Right atrium auricular region (tissue), 2 donors: ENCODE measurements around the gene GPR176. TPM values are rescaled to one million over a fixed set of nuclear protein-coding genes. Genes with fewer than 3 reads are reported as not detected.

Source experiments
- DNase-seq: peaks from one replicate; pipeline ENCODE4 v3.0.0-alpha.2; 2019; ENCODE audit warnings: low spot score
- H3K27ac ChIP-seq, 2 donors: fragments of 200-600 bp; sonication (generic); 1 replicate in 1 of 2; 2 replicates in 1 of 2; pipeline ENCODE4 v1.5.1; 2016 to 2019
- H3K27me3 ChIP-seq, 2 donors: fragments of 200-600 bp; sonication (generic); one replicate each; pipeline versions ENCODE4 v1.5.1 to v1.6.0; 2017 to 2019
- H3K36me3 ChIP-seq: fragments of 200-600 bp; sonication (generic); one replicate; pipeline ENCODE4 v1.5.1; 2016
- H3K4me1 ChIP-seq, 2 donors: fragments of 200-600 bp; sonication (generic); one replicate each; pipeline versions ENCODE4 v1.5.1 to v1.6.0; 2017 to 2019
- H3K4me3 ChIP-seq, 2 donors: fragments of 200-600 bp; sonication (generic); 1 replicate in 1 of 2; 2 replicates in 1 of 2; pipeline ENCODE4 v1.5.1; 2017 to 2019; ENCODE audit warnings: mild to moderate bottlenecking in 1 of 2, moderate library complexity in 1 of 2
- H3K9me3 ChIP-seq, 2 donors: fragments of 200-600 bp; sonication (generic); one replicate each; pipeline ENCODE4 v1.5.1; 2019
- CTCF ChIP-seq, 2 donors: fragments of 200-600 bp; sonication (generic); IDR thresholded peaks; one replicate each; pipeline ENCODE4 v1.5.1; 2019; ENCODE audit warnings: antibody characterized with exemption in 2 of 2
- total RNA-seq, 2 donors: library from RNA; depleted of rRNA; stranded (reverse); fragments of >200 nt; gene quantifications; one replicate each; pipeline ENCODE4 v1.1.0, GENCODE V29; 2016

The GPR176 gene
- total RNA-seq, 2 donors from 2014 or later, result 4.3 to 6.7 TPM

GRCh38 chr15:39850436-39850835, 69.6 kb downstream of the GPR176 start:
- no peaks in the 10 kb centered on the region for H3K9me3 ChIP-seq
- TF ChIP-seq CTCF (IDR thresholded peaks at IDR 0.05), result no peak
- H3K27ac ChIP-seq, result no peak overlapping the region
- H3K27me3 ChIP-seq, result no peaks in the 10 kb centered on the region
- no peaks in the 10 kb centered on the region for H3K36me3 ChIP-seq
- H3K4me3 ChIP-seq, result no peak overlapping the region
- H3K4me1 ChIP-seq, result peaks cover 0 to 10% of the 10 kb centered on the region in 2 donors
- DNase-seq, result no peak

GRCh38 chr15:39846108-39846507, 74.0 kb downstream of the GPR176 start:
- no peaks in the 10 kb centered on the region for H3K27me3 ChIP-seq
- H3K4me3 ChIP-seq, result no peak overlapping the region
- no peak for DNase-seq
- no peak overlapping the region for H3K27ac ChIP-seq
- H3K9me3 ChIP-seq, result no peaks in the 10 kb centered on the region
- TF ChIP-seq CTCF (IDR thresholded peaks at IDR 0.05), result no peak
- H3K36me3 ChIP-seq, result no peaks in the 10 kb centered on the region
- no peaks in the 10 kb centered on the region for H3K4me1 ChIP-seq

- no peaks in the 10 kb centered on the region for H3K4me1 ChIP-seq
- no peak for DNase-seq
- H3K36me3 ChIP-seq, result no peaks in the 10 kb centered on the region
- no peak for TF ChIP-seq CTCF (IDR thresholded peaks at IDR 0.05)
- H3K9me3 ChIP-seq, result no peaks in the 10 kb centered on the region
- no peak overlapping the region for H3K4me3 ChIP-seq
- no peak overlapping the region for H3K27ac ChIP-seq
- no peaks in the 10 kb centered on the region for H3K27me3 ChIP-seq
These were observed 74.5 kb downstream of the GPR176 start for GRCh38 chr15:39845582-39845981.

GRCh38 chr15:39843565-39843964, 76.5 kb downstream of the GPR176 start:
- no peak overlapping the region for H3K4me3 ChIP-seq
- TF ChIP-seq CTCF (IDR thresholded peaks at IDR 0.05), result no peak
- no peak overlapping the region for H3K27ac ChIP-seq
- H3K9me3 ChIP-seq, result no peaks in the 10 kb centered on the region
- no peaks in the 10 kb centered on the region for H3K36me3 ChIP-seq
- DNase-seq, result no peak
- no peaks in the 10 kb centered on the region for H3K27me3 ChIP-seq
- H3K4me1 ChIP-seq, result no peaks in the 10 kb centered on the region

- H3K36me3 ChIP-seq, result no peaks in the 10 kb centered on the region
- TF ChIP-seq CTCF (IDR thresholded peaks at IDR 0.05), result no peak
- no peaks in the 10 kb centered on the region for H3K4me1 ChIP-seq
- H3K27me3 ChIP-seq, result no peaks in the 10 kb centered on the region
- no peaks in the 10 kb centered on the region for H3K9me3 ChIP-seq
- no peak overlapping the region for H3K27ac ChIP-seq
- no peak overlapping the region for H3K4me3 ChIP-seq
- no peak for DNase-seq
These were observed 82.6 kb downstream of the GPR176 start for GRCh38 chr15:39837454-39837853.

GRCh38 chr15:39835550-39835949, 84.5 kb downstream of the GPR176 start:
- Histone ChIP-seq H3K27me3 (no peaks in the 10 kb centered on the region), H3K4me3 (no peak overlapping the region), H3K36me3 (no peaks in the 10 kb centered on the region), H3K27ac (no peak overlapping the region), H3K9me3 (no peaks in the 10 kb centered on the region), H3K4me1 (no peaks in the 10 kb centered on the region)
- no peak for DNase-seq
- TF ChIP-seq CTCF (IDR thresholded peaks at IDR 0.05), result no peak
